HEK293T (cell line): ENCODE data around the gene MEIOSIN.

Experiments used
- ARNT ChIP-seq: fragments of 450-650 bp; IDR thresholded peaks from 2 replicates; pipeline ENCODE4 v1.6.1; 2017; ENCODE audit warnings: mild to moderate bottlenecking
- CTBP1 ChIP-seq: fragments of 450-650 bp; IDR thresholded peaks from 2 replicates; pipeline ENCODE4 v1.6.1; 2016; ENCODE audit warnings: borderline replicate concordance
- ELF4 ChIP-seq: fragments of 450-650 bp; IDR thresholded peaks from 2 replicates; pipeline ENCODE4 v1.6.1; 2017; ENCODE audit warnings: antibody characterized with exemption
- FOXA1 ChIP-seq: fragments of 450-650 bp; IDR thresholded peaks from 2 replicates; pipeline ENCODE4 v1.6.1; 2016; ENCODE audit warnings: mild to moderate bottlenecking
- FOXK2 ChIP-seq: fragments of 450-650 bp; IDR thresholded peaks from 2 replicates; pipeline ENCODE4 v1.6.1; 2016; ENCODE audit warnings: mild to moderate bottlenecking
- FOXM1 ChIP-seq: fragments of 450-650 bp; IDR thresholded peaks from 2 replicates; pipeline ENCODE4 v1.6.1; 2017; ENCODE audit warnings: mild to moderate bottlenecking, borderline replicate concordance
- LEF1 ChIP-seq: fragments of 450-650 bp; IDR thresholded peaks from 2 replicates; pipeline ENCODE4 v1.6.1; 2017; ENCODE audit warnings: mild to moderate bottlenecking, borderline replicate concordance
- NFRKB ChIP-seq: fragments of 450-650 bp; IDR thresholded peaks from 2 replicates; pipeline ENCODE4 v1.6.1; 2016; ENCODE audit warnings: mild to moderate bottlenecking, moderate library complexity
- SP1 ChIP-seq: fragments of 450-650 bp; IDR thresholded peaks from 2 replicates; pipeline ENCODE4 v1.6.1; 2017
- SUZ12 ChIP-seq: fragments of 450-650 bp; IDR thresholded peaks from 2 replicates; pipeline ENCODE4 v1.6.1; 2016; ENCODE audit warnings: mild to moderate bottlenecking
- TARDBP ChIP-seq: fragments of 450-650 bp; IDR thresholded peaks from 2 replicates; pipeline ENCODE4 v1.6.1; 2016

DNA sequence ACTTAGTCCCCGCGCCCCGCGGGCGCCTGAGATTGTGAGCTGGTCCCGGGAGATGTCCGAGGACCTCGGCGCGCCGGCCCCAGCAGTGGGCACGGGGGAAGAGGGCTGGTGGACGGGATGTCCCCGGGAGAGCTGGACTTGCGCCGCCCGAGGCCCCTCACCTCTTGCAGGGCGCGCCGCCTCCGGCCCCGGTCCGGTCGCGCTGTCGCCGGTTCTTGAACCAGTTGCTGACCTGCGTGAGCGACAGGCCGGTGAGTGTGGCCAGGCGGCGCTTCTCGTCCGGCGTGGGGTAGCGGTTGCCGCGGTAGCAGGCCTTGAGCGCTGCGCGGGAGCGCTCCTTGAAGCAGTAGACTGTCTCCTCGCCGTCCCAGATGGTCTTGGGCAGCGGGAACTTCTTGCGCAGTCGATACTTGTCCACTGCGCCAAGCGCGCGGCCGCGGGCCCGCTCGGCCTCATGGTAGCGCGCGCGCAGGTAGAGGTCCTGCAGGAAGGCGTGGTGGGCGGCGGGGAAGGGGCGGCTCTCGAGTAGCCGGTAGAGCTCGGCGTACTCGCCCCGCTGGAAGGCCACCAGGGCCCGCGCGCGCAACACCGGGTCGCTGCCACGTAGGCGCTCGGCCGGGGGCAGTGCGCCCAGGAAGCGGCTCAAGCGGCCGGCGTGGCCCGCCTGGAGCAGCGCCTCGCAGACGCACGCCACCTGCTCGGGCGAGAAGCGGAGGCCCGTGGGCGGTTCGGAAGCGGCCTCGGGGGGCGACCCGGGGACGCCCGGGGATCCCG is 34.8 kb downstream of the MEIOSIN start:
- no peak for TF ChIP-seq ELF4
- no peak for TF ChIP-seq TARDBP
- TF ChIP-seq FOXM1 = no peak
- TF ChIP-seq NFRKB = no peak
- TF ChIP-seq FOXA1 = no peak
- TF ChIP-seq FOXK2 = no peak
- no peak for TF ChIP-seq SP1
- TF ChIP-seq SUZ12 = no peak
- no peak for TF ChIP-seq CTBP1
- no peak for TF ChIP-seq ARNT
- no peak for TF ChIP-seq LEF1
